ENCODE measurements around the gene MYLK.
A peak's percentile ranks its signal among the peaks of the same experiment; 100 is the strongest.

The MYLK gene

DNA sequence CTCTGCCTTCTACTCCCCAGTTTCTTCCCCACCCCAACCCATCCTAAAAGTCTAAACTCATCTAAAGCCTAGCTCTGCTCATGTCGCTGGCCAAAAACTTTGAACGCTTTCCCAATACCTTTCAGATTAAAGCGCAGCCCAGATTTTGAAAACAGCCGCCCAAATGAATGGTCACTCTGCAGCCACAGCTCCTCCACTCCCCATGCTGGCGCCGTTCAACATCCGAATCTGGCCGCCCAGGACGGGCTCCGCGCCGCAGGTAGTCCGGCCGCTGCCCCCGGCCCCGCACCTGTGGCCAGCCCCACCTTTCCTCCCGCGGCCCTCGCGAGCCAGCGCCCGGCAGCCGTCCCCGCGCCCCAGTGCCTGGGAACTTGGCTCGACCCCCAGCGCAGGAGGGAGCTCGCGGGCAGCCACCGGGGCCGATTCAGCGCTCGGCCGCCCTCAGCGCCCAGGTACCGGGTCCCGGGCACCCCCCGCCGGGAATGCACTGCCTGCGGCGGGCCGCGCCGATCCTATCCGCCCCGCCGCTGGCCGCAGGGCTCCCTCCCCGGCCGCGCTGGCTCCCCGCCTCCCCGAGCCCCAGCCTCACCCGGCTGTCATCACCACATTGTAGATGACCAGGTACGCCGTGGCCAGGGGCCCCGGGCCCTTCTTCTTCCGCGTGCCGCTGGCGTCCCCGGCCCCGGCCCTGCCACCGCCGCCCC is 299.7 kb downstream of the MYLK start:
- DNase-seq (ENCODE audit: low read depth in 1 of 2, low spot score in 1 of 2) = no peak
- TF ChIP-seq POLR2AphosphoS5 (IDR thresholded peaks at IDR 0.05; ENCODE audit: low read depth) (no peak), GABPA (IDR thresholded peaks at IDR 0.05; ENCODE audit: low read depth) (no peak), SPI1 (IDR thresholded peaks at IDR 0.05; ENCODE audit: borderline replicate concordance, low read depth) (no peak)
- TF ChIP-seq, protein P1, sequence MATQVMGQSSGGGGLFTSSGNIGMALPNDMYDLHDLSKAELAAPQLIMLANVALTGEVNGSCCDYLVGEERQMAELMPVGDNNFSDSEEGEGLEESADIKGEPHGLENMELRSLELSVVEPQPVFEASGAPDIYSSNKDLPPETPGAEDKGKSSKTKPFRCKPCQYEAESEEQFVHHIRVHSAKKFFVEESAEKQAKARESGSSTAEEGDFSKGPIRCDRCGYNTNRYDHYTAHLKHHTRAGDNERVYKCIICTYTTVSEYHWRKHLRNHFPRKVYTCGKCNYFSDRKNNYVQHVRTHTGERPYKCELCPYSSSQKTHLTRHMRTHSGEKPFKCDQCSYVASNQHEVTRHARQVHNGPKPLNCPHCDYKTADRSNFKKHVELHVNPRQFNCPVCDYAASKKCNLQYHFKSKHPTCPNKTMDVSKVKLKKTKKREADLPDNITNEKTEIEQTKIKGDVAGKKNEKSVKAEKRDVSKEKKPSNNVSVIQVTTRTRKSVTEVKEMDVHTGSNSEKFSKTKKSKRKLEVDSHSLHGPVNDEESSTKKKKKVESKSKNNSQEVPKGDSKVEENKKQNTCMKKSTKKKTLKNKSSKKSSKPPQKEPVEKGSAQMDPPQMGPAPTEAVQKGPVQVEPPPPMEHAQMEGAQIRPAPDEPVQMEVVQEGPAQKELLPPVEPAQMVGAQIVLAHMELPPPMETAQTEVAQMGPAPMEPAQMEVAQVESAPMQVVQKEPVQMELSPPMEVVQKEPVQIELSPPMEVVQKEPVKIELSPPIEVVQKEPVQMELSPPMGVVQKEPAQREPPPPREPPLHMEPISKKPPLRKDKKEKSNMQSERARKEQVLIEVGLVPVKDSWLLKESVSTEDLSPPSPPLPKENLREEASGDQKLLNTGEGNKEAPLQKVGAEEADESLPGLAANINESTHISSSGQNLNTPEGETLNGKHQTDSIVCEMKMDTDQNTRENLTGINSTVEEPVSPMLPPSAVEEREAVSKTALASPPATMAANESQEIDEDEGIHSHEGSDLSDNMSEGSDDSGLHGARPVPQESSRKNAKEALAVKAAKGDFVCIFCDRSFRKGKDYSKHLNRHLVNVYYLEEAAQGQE (IDR thresholded peaks at IDR 0.05; ENCODE audit: insufficient replicate concordance, low read depth) = no peak
- TF ChIP-seq, protein P2, sequence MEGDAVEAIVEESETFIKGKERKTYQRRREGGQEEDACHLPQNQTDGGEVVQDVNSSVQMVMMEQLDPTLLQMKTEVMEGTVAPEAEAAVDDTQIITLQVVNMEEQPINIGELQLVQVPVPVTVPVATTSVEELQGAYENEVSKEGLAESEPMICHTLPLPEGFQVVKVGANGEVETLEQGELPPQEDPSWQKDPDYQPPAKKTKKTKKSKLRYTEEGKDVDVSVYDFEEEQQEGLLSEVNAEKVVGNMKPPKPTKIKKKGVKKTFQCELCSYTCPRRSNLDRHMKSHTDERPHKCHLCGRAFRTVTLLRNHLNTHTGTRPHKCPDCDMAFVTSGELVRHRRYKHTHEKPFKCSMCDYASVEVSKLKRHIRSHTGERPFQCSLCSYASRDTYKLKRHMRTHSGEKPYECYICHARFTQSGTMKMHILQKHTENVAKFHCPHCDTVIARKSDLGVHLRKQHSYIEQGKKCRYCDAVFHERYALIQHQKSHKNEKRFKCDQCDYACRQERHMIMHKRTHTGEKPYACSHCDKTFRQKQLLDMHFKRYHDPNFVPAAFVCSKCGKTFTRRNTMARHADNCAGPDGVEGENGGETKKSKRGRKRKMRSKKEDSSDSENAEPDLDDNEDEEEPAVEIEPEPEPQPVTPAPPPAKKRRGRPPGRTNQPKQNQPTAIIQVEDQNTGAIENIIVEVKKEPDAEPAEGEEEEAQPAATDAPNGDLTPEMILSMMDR (IDR thresholded peaks at IDR 0.05; ENCODE audit: insufficient read depth, low read length) = no peak
- no peaks in the 10 kb centered on the region for H3K27me3 ChIP-seq (ENCODE audit: insufficient read depth, poor library complexity, severe bottlenecking)
- H3K27ac ChIP-seq (replicated peaks) = peak overlapping the region; percentile 96
- H3K4me3 ChIP-seq (replicated peaks; ENCODE audit: insufficient read depth, low read length) = peak overlapping the region; percentile 92

DNA sequence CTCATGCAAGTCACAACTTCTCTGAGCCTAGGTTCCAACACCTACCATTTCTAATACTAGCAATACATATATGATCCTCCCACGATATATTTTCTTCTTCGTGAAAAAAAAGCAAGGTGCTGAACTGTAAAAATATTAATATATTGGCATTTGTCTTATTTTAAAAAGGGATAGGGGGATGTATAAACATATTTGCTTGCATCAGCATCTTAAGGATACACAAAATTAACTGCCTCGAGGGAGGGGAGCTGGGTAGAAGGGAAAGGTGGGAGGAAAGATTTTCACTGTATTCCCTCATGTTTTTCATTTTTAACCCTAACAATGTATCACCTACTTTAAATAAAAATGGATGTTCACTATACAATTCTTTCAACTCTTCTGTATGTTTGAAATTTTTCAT is 300.6 kb downstream of the MYLK start:
- no peaks in the 10 kb centered on the region for H3K27me3 ChIP-seq (ENCODE audit: insufficient read depth, poor library complexity, severe bottlenecking)
- DNase-seq (ENCODE audit: low read depth in 1 of 2, low spot score in 1 of 2) = no peak
- H3K27ac ChIP-seq (replicated peaks) = no peak overlapping the region
- H3K4me3 ChIP-seq (replicated peaks; ENCODE audit: insufficient read depth, low read length) = no peak overlapping the region
- TF ChIP-seq GABPA (IDR thresholded peaks at IDR 0.05; ENCODE audit: low read depth) (no peak), SPI1 (IDR thresholded peaks at IDR 0.05; ENCODE audit: borderline replicate concordance, low read depth) (no peak), POLR2AphosphoS5 (IDR thresholded peaks at IDR 0.05; ENCODE audit: low read depth) (no peak)
- TF ChIP-seq, protein P1 (IDR thresholded peaks at IDR 0.05; ENCODE audit: insufficient replicate concordance, low read depth) = no peak
- TF ChIP-seq, protein P2 (IDR thresholded peaks at IDR 0.05; ENCODE audit: insufficient read depth, low read length) = no peak

DNA sequence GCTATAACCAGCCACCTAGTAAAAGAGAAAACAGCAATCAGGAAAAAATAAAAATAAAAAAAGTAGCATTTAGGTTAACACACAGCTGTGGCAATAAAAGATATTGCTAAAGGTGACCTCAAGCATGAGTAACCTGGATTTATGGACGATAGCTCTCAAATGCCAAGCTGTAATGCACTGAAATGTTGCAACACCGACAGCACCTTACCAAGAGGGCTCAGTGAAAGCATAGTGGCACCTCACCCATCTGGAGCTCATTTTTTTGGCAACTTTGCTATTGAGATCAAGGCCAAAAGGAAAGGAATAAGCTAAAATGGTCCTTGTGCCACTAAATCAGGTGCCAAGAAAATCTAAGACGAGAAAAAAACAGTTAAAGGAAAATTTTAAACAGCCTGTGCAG is 301.8 kb downstream of the MYLK start:
- Histone ChIP-seq H3K4me3 (replicated peaks; ENCODE audit: insufficient read depth, low read length) (no peak overlapping the region), H3K27ac (replicated peaks) (no peak overlapping the region), H3K27me3 (ENCODE audit: insufficient read depth, poor library complexity, severe bottlenecking) (no peaks in the 10 kb centered on the region)
- TF ChIP-seq, protein P1 (IDR thresholded peaks at IDR 0.05; ENCODE audit: insufficient replicate concordance, low read depth) = no peak
- no peak for TF ChIP-seq POLR2AphosphoS5 (IDR thresholded peaks at IDR 0.05; ENCODE audit: low read depth)
- no peak for TF ChIP-seq SPI1 (IDR thresholded peaks at IDR 0.05; ENCODE audit: borderline replicate concordance, low read depth)
- TF ChIP-seq, protein P2 (IDR thresholded peaks at IDR 0.05; ENCODE audit: insufficient read depth, low read length) = no peak
- TF ChIP-seq GABPA (IDR thresholded peaks at IDR 0.05; ENCODE audit: low read depth) = no peak
- DNase-seq (ENCODE audit: low read depth in 1 of 2, low spot score in 1 of 2) = no peak

Data from HL-60 (cell line).